Glomerular visceral epithelial cell (primary cell): Measurements from ENCODE around the gene HMGN4.

Source experiments
- DNase-seq: peaks from one replicate; pipeline ENCODE4 v3.0.0-alpha.2; 2016; ENCODE audit errors: extremely low spot score

Gene HMGN4

DNA sequence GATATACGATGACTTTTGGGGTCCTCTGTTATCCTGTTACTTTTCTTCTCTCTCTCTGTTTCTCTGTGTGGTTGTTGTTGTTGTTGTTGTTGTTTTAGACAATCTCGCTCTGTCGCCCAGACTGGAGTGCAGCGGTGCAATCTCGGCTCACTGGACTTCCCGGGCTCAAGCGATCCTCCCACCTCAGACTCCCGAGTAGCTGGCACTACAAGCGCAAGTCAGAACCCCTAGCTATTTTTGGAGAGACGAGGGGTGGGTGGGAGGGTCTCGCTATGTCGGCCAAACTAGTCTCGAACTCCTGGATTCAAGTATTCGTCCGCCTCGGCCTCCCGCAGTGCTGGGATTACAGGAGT lies 39.5 kb downstream of the HMGN4 start:
- no peak for DNase-seq

GRCh38 chr6:26578279-26578678 lies 40.1 kb downstream of the HMGN4 start:
- DNase-seq, result no peak

DNA sequence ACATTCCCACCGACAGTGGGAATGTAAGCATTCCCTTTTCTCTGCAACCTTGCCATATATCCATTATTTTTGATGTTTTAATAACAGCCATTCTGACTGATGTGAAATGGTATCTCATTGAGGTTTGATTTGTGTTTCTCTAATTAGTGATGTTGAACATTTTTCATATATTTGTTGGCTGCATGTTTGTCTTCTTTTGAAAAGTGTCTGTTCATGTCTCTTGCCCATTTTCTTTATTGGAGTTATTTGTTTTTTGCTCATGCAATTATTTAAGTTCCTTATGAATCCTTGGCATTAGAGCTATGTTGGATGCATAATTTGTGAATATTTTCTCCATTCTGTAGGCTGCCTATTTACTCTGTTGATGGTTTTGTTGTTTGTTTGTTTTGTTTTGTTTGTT lies 40.6 kb downstream of the HMGN4 start:
- no peak for DNase-seq

GRCh38 chr6:26581164-26581915 lies 43.2 kb downstream of the HMGN4 start:
- DNase-seq, result no peak

GRCh38 chr6:26588965-26589364 lies 50.8 kb downstream of the HMGN4 start:
- DNase-seq, result no peak

DNA sequence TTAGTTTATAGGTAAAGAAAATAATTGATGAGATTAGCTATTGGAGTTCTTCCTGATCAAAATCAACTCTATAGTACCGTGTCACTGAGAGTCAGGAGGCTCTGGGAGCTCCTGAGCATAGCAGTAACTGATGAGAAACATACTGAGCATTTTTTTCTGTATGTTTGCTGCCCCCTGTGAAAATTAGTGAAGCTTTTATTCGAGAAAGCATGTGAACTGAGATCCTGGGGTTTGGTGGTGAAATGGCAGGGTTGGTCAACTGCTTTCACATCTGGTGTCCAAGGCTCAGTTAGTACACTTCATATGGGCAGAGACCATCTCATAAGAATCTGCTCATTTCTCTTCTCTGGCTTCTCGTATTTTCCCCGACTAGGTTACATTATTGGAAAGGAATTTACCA lies 54.5 kb downstream of the HMGN4 start:
- no peak for DNase-seq

DNA sequence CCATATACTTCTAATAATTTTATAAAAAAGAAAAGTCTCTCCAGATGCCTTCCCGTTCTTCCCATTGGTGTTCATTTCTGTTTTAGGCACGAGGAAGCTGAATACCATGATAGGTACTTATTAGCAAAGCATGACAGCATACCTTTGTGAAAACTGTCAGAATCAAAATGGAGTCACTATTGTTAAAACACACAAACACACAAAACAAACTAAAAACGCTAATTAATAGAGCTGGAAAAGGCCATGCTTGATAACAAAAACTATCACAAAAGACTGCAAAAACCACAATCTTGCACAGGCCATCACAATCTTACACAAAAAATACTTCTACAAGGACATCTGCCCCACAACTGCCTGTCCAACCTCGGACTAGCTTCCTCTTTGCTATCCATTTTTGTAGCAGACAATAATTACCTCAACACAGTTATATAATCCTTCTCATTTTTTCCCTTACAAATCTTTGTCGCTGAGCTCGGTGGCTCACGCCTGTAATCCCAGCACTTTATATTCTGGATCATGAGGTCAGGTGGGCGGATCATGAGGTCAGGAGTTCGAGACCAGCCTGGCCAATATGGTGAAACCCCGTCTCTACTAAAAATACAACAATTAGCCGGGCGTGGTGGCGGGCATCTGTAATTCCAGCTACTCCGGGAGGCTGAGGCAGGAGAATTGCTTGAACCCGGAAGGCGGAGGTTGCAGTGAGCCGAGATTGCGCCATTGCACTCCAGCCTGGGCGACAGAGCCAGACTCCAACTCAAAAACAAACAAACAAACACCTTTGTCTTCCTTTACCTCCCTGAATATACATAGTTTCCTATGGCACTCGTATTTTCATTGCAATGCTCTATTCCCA lies 55.3 kb downstream of the HMGN4 start:
- no peak for DNase-seq

GRCh38 chr6:26594131-26594498 lies 55.9 kb downstream of the HMGN4 start:
- no peak for DNase-seq

- peak; percentile 9 for DNase-seq
Measured at GRCh38 chr6:26594730-26595632, 56.8 kb downstream of the HMGN4 start.

DNA sequence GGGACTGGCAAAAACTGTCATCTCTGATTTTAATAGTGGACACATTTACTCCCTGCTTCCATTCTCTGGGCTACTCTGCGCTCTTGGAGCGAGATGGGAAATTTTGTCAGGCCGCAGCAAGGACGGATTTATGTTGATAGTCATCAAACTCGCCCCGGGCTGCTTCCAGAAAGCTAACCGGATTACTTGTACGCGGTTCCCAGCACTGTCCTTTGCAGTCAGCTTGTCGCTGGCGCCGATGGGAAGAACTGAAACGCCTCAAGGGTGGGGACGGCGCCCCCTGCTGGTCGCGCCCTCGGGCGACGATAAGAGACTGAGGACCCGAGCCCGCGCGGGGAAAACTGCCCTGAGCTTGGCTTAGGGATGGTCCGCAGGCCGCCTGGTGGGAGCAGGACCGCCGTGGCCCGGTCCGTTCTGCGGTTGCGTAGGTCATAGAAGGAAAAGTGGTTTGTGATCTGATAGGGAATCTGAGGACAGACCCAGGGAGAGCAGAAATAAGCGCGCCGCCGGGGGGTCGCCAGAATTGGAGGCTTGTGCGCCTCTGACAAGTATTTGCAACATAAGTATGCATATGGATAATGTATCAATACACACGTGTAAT lies 57.6 kb downstream of the HMGN4 start:
- peak; percentile 89 for DNase-seq
